ENCODE data around the gene MOB3A.

The MOB3A gene

DNA sequence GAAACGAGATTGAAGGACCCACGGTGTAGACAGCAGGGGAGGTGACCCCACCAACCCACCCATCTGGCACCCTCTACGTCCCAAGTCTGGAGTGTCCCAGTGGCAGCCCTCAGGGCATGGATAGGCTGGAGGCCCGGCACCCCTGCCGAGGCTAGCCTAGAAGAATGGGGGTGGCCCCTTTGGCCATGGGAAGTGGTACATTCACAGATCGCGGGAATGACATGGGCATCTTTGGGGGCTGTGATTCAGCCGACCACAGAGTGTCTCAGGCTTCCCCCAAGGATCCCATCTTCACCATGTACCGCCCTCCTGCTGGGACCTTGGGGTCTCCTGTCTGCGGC lies 33.8 kb downstream of the MOB3A start:
- H3K4me3 ChIP-seq (replicated peaks in 1 of 2; ENCODE audit: low read depth in 2 of 2, low read length in 2 of 2) = no peak overlapping the region
- no peak for DNase-seq (ENCODE audit: low read depth in 2 of 2)
- TF ChIP-seq, protein P1, sequence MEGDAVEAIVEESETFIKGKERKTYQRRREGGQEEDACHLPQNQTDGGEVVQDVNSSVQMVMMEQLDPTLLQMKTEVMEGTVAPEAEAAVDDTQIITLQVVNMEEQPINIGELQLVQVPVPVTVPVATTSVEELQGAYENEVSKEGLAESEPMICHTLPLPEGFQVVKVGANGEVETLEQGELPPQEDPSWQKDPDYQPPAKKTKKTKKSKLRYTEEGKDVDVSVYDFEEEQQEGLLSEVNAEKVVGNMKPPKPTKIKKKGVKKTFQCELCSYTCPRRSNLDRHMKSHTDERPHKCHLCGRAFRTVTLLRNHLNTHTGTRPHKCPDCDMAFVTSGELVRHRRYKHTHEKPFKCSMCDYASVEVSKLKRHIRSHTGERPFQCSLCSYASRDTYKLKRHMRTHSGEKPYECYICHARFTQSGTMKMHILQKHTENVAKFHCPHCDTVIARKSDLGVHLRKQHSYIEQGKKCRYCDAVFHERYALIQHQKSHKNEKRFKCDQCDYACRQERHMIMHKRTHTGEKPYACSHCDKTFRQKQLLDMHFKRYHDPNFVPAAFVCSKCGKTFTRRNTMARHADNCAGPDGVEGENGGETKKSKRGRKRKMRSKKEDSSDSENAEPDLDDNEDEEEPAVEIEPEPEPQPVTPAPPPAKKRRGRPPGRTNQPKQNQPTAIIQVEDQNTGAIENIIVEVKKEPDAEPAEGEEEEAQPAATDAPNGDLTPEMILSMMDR (IDR thresholded peaks at IDR 0.05; ENCODE audit: low read depth, low read length) = no peak

DNA sequence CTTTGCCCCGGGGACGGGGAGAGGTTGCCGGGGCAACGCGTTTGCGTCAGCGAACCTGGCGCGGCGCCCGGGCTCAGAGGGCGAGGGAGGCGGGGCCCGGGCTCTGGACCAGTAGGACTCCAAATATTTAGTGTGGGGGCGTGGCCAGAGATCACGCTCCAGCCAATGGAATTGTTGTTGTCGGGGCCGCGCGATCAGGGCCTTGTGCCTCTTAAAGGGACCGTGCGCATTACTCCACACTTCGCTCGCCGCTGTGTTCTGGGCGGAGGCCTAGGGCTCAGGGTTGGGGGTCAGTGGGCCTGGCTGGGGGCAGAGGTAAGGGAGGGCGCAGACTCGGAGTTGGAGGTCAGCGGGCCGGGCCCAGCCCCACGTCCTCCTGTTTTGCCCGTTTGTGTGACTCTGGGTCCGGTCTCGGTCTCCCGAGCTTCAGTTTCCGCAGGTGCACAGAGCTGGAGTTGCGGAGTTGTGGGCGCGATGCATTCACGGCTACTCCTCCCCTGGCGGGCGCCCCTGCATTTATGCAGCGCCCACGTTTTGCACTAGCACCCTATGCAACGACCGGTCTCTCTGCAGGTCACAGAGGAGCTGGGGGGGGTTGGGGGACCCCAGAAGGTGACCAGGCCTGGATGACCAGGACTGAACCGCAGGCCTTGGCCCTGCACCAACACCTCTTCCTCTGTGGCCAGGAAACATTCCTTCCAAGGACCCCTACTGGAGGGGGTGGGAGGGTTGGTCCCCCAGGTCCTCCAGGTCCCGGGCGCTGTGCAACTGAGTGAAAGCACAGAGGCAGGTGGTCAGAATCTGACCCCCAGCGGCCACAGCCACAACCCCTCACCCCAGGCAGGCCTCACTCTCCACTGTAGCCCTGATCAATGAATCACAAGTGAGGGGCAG lies 34.4 kb downstream of the MOB3A start:
- peak overlapping the region; percentile 43 to 57 for H3K4me3 ChIP-seq (replicated peaks in 1 of 2; ENCODE audit: low read depth in 2 of 2, low read length in 2 of 2)
- peak; percentile 99 for DNase-seq (ENCODE audit: low read depth in 2 of 2)
- TF ChIP-seq, protein P1 (IDR thresholded peaks at IDR 0.05; ENCODE audit: low read depth, low read length) = no peak

DNA sequence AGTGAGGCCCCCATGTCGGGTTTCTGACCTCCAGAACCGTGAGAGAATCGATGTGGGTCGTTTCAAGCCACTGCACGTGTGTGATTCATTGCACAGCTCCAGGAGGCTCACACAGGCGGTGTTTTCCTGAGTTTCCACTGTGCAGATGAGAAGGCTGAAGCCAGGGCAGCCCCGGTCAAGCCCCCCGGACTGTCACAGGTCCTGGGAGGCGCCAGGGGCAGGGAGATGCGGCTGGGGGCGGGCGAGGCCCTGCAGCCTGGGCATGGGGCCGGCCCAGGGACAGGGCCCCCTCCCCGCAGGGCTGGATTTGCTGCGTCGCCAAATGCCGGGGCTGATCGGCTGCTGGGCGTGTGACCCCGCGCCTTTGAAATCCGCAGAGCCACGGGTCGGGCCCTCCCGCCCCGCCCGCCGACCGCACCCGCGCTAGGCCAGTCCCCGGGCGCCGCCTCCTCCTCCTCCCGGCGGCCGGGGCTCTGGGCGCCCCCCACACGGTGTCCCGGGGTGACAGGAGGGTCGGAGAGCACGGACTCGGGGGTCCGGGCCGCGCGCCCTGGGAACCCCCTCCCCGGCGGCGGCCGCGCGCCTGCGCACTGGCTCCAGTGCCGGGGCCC lies 35.1 kb downstream of the MOB3A start:
- peak; percentile 83 to 87 for DNase-seq (ENCODE audit: low read depth in 2 of 2)
- TF ChIP-seq, protein P1 (IDR thresholded peaks at IDR 0.05; ENCODE audit: low read depth, low read length) = no peak
- H3K4me3 ChIP-seq (replicated peaks in 1 of 2; ENCODE audit: low read depth in 2 of 2, low read length in 2 of 2) = peak overlapping the region; percentile 30 to 54

DNA sequence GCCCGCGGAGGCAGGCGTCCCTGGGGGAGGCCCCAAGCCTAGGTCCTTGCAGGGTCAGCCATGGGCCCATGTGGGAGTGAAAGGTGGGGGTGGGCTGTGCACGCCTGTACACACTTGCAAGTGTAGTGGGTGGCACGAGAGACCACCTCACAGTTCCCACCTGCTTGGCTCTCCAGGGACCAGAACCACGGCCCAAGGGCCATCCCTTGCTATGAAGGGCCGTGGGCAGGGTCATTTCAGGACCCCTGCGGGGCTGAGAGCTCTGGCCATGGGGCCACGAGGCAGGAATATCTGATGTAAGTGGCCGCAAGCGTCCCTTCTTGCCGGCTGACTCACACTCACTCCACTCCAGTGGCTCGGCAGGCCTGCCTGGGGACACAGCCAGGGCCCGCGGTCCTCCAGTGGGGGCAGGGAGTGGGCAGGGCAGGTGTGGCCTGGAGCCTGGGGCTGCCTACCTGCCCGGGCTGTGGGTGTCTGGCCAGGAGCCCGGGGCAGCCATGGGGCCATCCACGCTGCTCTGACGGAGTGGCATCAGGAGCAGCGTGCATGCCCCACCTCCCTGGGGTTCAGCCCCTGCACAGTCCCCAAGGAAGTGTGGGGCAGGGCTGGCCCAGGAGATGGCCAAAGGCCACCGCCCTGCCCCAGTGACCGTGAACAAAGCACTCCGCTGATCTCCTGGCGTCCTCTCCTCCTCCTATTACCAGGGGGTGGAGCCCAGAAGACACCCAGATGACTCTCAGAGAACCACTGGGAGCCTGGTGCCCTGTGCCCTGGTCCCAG lies 36.5 kb downstream of the MOB3A start:
- peak overlapping the region in 1 of 2 donors; percentile 7 for H3K4me3 ChIP-seq (replicated peaks in 1 of 2; ENCODE audit: low read depth in 2 of 2, low read length in 2 of 2)

DNA sequence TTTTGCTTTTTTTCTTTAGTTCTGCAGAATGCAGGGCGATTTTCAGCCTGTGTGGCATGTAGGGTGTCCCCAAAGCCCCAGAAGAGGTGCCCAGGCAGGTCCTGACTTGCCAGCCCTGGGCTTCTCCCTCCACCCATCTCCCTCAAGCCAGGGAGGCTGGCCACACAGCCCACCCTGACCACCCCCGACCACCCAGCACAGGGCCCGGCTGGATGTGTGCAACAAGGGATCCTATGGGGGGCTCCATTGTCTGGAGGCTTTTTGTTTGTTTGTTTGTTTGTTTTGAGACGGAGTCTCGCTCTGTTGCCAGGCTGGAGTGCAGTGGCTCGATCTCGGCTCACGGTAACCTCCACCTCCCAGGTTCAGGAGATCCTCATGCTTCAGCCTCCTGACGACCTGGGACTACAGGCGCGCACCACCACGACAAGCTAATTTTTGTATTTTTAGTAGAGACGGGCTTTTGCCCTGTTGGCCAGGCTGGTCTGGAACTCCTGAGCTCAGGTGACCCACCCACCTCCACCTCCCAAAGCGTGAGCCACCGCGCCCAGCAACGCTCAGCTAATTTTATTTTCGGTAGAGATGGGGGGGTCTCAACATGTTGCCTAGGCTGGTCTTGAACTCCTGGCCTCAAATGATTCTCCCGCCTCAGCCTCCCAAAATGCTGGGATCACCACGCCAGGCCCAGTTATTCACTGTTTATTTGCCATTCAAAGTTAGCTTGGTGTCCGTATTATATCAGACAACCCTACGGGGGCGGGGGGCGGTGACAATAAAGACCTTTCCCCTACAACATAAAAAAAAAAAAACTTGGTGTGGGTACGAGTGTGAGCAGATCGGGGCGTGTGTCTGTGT lies 37.3 kb downstream of the MOB3A start:
- no peak overlapping the region for H3K4me3 ChIP-seq (replicated peaks in 1 of 2; ENCODE audit: low read depth in 2 of 2, low read length in 2 of 2)
- TF ChIP-seq, protein P1 (IDR thresholded peaks at IDR 0.05; ENCODE audit: low read depth, low read length) = no peak
- no peak for DNase-seq (ENCODE audit: low read depth in 2 of 2)

More for the DNA sequence above, 36.5 kb downstream of the MOB3A start:
- TF ChIP-seq, protein P1 (IDR thresholded peaks at IDR 0.05; ENCODE audit: low read depth, low read length) = no peak
- DNase-seq (ENCODE audit: low read depth in 2 of 2) = peak; percentile 64 to 75

Data from cardiac fibroblast (primary cell).